D341Med (cell line): Measurements from ENCODE around the gene NOC2L.
"Not testable (repeated sequence)": the region's sequence is repeated elsewhere in the genome, so short reads cannot be mapped to it uniquely, and the experiment has no call there.

Experiments
- DNase-seq: peaks from one replicate; pipeline ENCODE4 v3.0.0; 2012; ENCODE audit warnings: low spot score

Gene NOC2L

GRCh38 chr1:993379-993995 lies 34.4 kb upstream of the NOC2L start:
- DNase-seq: no peak

GRCh38 chr1:992362-992761 lies 33.3 kb upstream of the NOC2L start:
- no peak for DNase-seq

- DNase-seq: no peak
Measured at GRCh38 chr1:991895-992294, 32.8 kb upstream of the NOC2L start.

- DNase-seq: not testable (repeated sequence)
Measured at GRCh38 chr1:991275-991674, 32.2 kb upstream of the NOC2L start.

- not testable (repeated sequence) for DNase-seq
Measured at GRCh38 chr1:988061-988460, 29.0 kb upstream of the NOC2L start.

GRCh38 chr1:985126-985525 lies 26.1 kb upstream of the NOC2L start:
- DNase-seq: no peak

GRCh38 chr1:984476-984814 lies 25.4 kb upstream of the NOC2L start:
- DNase-seq: no peak

- peak; percentile 88 for DNase-seq
Measured at GRCh38 chr1:983798-984475, 24.9 kb upstream of the NOC2L start.

GRCh38 chr1:982765-983436 lies 23.8 kb upstream of the NOC2L start:
- DNase-seq: no peak

GRCh38 chr1:981955-982558 lies 23.0 kb upstream of the NOC2L start, which contains the start of gene PERM1:
Gene PERM1, minus strand, starts transcription at chr1:982093. Its CDS starts 1,064 bp downstream, at chr1:981029.
- DNase-seq: no peak

- DNase-seq: no peak
Measured at GRCh38 chr1:981491-981954, 22.5 kb upstream of the NOC2L start.

- DNase-seq: no peak
Measured at GRCh38 chr1:980602-981395, 21.7 kb upstream of the NOC2L start.

- no peak for DNase-seq
Measured at GRCh38 chr1:980137-980571, 21.1 kb upstream of the NOC2L start.

GRCh38 chr1:979744-980072 lies 20.7 kb upstream of the NOC2L start:
- DNase-seq: no peak

- DNase-seq: no peak
Measured at GRCh38 chr1:978835-979743, 20.0 kb upstream of the NOC2L start.

GRCh38 chr1:978069-978834 lies 19.2 kb upstream of the NOC2L start:
- no peak for DNase-seq

- DNase-seq: not testable (repeated sequence)
Measured at GRCh38 chr1:976791-977190, 17.7 kb upstream of the NOC2L start.

- DNase-seq: peak; percentile 85
Measured at GRCh38 chr1:975896-976683, 17.0 kb upstream of the NOC2L start.

GRCh38 chr1:975365-975764 lies 16.3 kb upstream of the NOC2L start:
- DNase-seq: no peak
